ENCODE data around the gene GNAZ.

GNAZ gene

GRCh38 chr22:23105919-23106318 lies 35.6 kb downstream of the GNAZ start:
- no peak overlapping the region for H3K4me3 ChIP-seq (ENCODE audit: low read depth, low read length)

DNA sequence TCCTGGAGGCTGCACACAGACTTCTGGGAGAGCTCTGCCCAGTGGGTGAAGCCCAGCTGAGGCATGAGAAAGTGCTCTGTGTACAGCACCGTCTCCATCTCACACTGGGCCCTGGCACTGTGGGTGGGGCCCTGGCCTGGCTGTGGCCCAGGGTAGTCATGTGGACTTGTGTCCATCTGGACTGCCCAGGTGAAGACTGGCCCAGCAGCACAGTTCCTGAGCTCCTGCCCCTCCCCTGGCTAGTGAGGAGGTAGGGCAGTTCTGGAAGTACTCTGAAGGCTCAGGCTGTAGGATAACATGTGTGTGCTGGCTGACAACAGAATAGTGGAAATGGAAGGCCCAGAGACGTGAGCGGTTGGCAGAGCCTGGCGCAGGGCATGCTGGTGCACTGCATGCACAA lies 36.0 kb downstream of the GNAZ start:
- no peak overlapping the region for H3K4me3 ChIP-seq (ENCODE audit: low read depth, low read length)

DNA sequence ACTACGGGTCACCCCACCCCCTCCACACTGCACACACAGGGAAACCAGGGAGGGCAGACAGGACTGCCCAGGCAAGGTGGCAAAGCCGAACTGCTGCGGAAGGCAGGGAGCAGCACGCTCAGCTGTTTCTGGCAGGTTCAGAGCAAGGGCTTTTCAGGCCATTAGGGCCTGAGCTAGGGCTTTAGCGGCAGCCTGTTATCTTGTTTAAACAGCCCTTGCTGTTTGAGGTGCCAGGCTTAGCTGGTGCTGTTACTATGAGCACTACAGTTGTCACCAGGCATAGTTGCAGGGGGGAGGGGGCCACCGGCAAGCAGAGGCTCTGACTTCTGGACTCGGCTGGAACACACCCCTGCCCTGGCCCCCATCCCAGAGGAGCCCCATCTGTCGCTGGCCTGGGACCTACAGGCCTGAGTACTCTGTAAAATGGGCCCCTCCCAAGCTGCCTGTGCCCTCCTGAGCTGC lies 36.6 kb downstream of the GNAZ start:
- no peak overlapping the region for H3K4me3 ChIP-seq (ENCODE audit: low read depth, low read length)

DNA sequence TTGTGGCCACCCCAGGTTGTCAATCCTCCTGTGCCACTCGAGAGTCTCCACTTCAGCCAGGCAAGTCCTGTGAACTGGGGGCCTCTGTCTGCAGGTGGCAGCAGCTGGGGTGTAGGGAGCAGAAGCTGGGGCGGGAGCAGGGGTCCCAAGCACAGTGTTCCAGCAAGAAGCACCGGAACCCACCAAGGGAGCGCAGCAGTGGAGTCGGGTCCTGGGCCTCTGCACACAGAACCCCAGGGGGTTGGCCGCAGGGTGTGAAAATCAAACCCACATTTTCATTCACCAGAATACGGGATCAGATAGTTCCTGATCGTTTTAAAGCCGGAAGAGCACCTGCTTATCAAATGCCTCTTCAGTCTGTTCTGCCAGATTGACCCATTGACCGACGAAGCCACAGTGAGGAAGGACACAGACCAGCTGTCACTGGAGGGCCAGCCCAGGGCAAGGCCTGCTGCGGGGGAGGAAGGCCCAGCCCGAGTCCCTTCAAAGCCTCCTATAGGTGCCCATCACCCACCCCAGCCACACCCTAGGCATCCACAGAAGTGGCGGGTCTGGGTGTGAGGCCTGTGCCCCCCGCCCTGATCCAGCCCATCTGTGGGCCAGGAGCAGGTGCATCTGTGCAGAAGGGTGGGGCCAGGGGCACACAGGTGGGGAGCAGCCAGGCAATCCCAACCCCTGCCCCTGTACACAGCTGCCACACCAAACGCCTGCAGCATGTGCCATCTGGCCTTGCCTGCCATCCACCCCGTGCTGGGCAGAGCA lies 37.3 kb downstream of the GNAZ start:
- no peak overlapping the region for H3K4me3 ChIP-seq (ENCODE audit: low read depth, low read length)

GRCh38 chr22:23108249-23109078 lies 38.1 kb downstream of the GNAZ start:
- H3K4me3 ChIP-seq (ENCODE audit: low read depth, low read length), result no peak overlapping the region

- no peak overlapping the region for H3K4me3 ChIP-seq (ENCODE audit: low read depth, low read length)
These were observed 38.7 kb downstream of the GNAZ start for GRCh38 chr22:23109079-23109347.

DNA sequence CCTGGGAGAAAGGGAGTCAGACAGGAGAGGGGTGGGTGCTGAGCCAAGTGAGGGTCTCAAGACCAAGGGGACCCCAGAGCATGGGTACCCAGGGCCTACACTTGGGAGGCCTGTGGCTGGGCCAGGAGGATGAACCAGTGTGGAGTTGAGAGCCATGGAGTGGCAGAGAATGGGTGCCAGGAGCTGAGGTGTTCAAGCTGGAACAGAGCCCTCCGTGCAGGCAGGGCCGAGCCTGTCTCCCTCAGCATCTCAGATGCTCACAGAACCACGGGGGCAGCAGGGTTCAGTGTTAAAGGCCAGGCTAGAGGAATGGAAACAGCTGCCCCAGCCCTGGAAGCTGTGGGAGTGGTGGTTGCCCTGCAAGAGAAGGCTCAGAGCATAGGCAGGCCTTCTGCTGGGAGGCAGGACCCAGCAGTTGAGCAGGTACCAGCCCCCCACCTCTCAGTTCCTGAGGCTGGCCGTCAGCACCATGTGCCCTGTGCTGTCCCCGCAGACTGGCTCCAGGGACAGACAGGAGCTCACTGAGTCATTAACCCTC lies 39.2 kb downstream of the GNAZ start:
- no peak overlapping the region for H3K4me3 ChIP-seq (ENCODE audit: low read depth, low read length)

DNA sequence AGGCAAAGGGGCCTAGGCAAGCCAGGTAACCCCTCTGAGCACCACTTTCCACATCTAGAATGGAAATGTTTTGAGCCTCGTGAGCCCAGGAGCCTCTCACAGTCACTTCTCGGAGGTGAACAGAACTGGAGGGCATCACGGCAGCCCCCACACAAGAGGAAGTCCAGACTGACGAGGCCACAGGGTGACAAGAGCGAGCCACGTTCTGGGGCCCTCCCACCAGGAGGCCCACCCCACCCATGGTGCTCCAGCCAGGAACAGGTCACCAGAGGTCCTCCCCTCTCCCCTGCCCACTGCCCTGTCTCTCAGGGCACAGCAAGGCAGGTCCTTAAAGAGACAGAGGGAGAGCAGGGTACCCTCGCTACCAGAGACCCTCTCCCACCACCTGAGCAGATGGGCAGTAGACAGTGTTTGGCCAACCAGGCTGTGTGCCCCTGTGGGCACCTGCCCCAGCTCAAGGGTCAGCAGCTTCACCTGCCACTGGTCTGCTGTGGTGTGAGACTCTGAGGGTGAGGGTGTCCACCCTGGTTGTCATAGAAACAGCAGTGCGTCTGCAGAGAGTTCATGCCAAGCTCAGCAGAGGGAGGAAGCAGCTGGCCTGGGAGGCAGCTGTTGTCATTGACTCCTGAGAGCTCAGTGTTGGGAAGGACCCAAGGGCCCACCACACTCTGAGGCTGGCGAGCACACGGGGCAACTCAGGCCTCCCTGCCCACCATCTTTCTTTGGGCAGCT lies 40.0 kb downstream of the GNAZ start:
- H3K4me3 ChIP-seq (ENCODE audit: low read depth, low read length), result no peak overlapping the region

DNA sequence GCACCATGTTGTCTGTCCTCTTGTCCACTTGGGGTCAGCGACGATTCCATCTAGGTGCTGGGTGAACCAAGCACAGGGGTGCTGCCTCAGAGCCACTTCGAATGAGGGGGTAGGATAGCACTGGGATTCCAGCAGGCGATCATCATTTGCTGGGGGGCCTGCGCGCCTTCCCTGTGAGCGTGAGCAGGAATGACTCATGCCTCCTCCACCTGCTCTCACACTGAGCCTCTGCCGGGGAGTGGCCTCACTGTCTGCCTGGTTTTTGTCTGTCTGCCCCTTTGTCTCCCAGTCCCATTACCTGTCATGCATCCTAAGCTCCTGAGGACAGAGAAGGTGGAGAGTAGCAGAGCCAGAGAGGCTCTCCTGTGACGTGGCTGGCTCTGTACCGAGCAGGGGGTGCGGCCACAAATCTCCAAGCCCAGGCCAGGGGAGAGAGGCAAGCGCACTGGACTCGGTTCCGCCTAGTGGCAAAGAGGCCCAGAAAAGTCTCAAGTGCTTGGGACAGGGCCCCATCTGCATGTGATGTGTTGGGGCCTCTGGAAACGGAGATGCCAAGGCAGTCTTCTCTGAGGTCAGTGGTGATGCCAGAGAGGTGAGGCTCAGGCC lies 40.7 kb downstream of the GNAZ start:
- H3K4me3 ChIP-seq (ENCODE audit: low read depth, low read length), result no peak overlapping the region

DNA sequence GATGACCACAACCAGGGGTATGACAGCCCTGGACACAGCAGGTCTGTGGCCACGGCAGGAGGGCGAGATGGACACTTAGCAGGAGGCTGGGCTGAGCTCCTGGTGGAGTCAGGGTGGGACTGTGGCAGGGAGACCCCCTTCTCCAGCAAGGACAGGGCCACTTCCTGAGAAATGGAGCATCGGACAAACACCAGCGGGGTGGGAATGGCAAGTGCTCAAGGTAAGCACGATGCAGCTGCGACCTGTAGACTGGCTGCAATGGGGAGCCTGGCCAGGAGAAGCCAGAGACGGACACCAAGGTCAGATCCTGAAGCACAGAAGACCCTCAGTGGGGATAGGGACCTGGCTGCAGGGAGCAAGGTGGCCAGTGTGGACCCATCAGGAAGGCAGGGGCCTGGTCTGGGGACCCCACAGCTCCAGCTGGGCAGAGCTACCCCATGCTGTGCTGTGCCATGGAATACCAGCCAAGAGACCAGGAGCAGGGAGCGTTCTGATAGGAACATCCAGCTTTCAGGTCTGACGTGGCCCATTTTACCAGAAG lies 42.2 kb downstream of the GNAZ start:
- no peak overlapping the region for H3K4me3 ChIP-seq (ENCODE audit: low read depth, low read length)

GRCh38 chr22:23113067-23113846 lies 42.9 kb downstream of the GNAZ start:
- H3K4me3 ChIP-seq (ENCODE audit: low read depth, low read length), result no peak overlapping the region

GRCh38 chr22:23113847-23114720 lies 43.8 kb downstream of the GNAZ start:
- no peak overlapping the region for H3K4me3 ChIP-seq (ENCODE audit: low read depth, low read length)

GRCh38 chr22:23114721-23115020 lies 44.4 kb downstream of the GNAZ start:
- H3K4me3 ChIP-seq (ENCODE audit: low read depth, low read length), result no peak overlapping the region

DNA sequence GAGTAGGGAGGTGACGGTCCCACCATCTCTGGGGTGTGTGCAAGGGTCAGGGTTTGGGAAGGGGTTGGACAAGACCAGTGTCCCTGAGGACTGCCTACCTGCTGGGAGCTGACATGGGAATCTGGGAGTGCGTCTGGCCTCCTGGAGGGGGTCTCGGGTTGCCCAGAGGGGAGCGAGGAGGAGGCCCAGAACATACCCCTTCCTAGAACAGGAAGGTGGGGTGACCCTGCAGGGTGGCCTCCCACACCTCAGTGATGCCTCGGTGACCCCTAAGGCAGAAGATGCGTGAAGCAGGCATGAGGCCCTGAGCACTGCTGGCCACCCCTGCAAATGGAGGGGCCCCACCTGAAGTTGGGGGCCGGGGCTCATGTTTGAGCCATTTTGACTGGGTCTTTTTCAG lies 45.0 kb downstream of the GNAZ start:
- H3K4me3 ChIP-seq (ENCODE audit: low read depth, low read length), result no peak overlapping the region

DNA sequence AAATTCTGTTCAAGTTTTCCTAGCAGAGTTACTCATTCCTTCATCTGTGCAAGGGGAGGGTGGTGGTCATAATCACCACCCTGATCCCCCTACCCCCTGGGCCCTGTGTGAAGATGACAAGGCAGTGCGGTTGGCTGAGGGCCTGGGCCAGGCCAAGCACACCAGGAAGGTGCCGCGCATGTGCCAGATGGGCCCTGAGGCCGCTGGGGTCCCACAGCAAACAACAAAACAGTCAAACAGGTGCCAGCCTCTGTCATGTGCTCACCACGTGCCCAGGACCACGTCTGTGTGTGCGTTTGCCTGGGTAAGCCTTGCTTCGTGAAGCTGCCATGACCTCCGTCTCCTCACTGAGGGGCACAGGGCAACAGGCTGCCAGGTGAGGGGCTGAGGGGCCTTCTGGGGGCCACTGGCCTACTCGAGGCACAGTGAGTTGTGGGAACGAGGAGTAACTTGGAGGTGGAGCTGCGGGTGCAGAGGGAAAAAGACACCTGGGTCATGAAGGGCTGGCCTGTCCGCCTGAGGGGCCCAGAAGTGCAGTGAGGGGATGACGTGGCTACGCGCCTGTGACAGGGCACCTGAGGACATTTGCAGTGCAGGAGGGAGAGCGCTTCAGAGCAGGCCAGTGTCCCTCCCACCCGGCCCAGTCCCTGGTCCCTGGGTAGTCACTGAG lies 45.6 kb downstream of the GNAZ start:
- H3K4me3 ChIP-seq (ENCODE audit: low read depth, low read length), result no peak overlapping the region

DNA sequence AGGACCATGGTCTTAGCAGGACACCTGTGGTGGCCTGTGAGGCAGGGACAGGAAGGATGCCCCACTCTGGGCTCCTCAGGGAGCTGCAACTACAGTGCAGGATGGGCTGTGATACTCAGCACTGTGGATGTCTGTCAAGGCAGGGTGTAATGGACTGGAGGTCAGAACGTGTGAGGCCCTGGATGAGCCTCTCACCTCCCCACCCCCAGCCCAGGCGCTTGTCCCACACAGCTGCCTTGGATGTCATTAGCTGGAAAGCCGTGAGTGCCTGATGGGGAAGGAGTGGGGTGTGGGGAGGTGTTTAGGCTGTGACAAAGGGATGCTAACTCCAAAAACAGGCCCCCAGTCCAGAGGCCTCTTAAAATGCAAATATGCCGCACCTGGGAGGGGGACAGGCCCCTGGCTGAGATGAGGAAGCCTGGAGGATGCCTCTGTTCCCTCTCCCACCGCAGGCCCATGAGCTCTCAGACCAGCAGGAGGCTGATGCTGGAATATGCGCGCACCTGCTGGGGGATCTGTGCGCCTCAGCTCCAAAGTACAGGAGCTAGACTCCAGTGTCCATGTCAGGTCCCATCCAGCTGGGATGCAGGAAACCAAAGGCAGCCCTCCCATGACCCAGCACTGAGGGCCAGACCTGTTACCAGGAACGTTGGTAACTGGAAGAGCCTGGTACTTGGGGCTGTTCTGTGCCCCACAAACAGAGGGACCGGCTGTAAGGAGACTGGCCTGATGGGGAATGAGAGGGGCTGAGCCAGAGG lies 46.4 kb downstream of the GNAZ start:
- no peak overlapping the region for H3K4me3 ChIP-seq (ENCODE audit: low read depth, low read length)

DNA sequence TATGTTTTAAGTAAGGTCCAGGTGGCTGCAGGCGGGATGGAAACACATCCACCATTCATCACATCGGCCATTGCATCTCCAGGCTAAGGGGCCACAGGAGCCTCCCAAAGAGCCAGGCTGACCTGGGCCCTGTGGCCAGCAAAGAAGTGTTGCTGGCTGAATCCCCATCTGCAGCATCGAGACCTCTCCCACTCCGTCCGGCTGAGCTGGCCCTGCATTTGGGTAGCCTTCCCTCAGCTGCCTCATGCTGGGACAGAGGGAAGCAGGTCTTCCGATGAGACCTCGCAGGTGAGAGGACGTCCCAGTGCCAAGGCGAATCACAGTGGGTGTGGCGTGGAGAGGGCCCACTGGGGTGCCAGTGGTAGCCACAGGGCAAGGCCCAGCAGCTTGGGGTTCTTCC lies 47.0 kb downstream of the GNAZ start:
- no peak overlapping the region for H3K4me3 ChIP-seq (ENCODE audit: low read depth, low read length)

All from iPS-11a (cell line).